Transverse colon (tissue), 4 donors: Measurements from ENCODE around the gene SCLY. TPM values are rescaled to one million over a fixed set of nuclear protein-coding genes. Genes with fewer than 3 reads are reported as not detected.

ENCODE experiments used
- DNase-seq: peaks from one replicate; pipeline ENCODE4 v3.0.0-alpha.2; 2019
- H3K27ac ChIP-seq, 4 donors: fragments of 200-600 bp; sonication (generic); 2 replicates each; pipeline ENCODE4 v1.5.1; 2016 to 2018; ENCODE audit warnings: inconsistent platforms in 4 of 4
- H3K27me3 ChIP-seq: fragments of 200-600 bp; sonication (generic); 2 replicates; pipeline ENCODE4 v1.5.1; 2017; ENCODE audit warnings: inconsistent platforms
- H3K36me3 ChIP-seq, 4 donors: fragments of 200-600 bp; sonication (generic); 2 replicates each; pipeline ENCODE4 v1.5.1; 2017 to 2019; ENCODE audit warnings: inconsistent platforms in 4 of 4
- H3K4me1 ChIP-seq, 4 donors: fragments of 200-600 bp; sonication (generic); 2 replicates each; pipeline ENCODE4 v1.5.1; 2017 to 2020; ENCODE audit warnings: inconsistent platforms in 4 of 4
- H3K4me3 ChIP-seq, 4 donors: fragments of 200-600 bp; sonication (generic); 1 replicate in 1 of 4; 2 replicates in 3 of 4; pipeline versions ENCODE4 v1.5.1 to v1.6.1; 2017 to 2019; ENCODE audit warnings: inconsistent platforms in 4 of 4
- H3K9me3 ChIP-seq, 2 donors: fragments of 200-600 bp; sonication (generic); 2 replicates each; pipeline ENCODE4 v1.5.1; 2017 to 2019; ENCODE audit warnings: inconsistent platforms in 2 of 2
- CTCF ChIP-seq, 5 experiments: fragments of 200-600 bp in 3 of 5; fragments of 450-650 bp in 2 of 5; sonication (generic) in 3 of 5; IDR thresholded peaks; 1 replicate in 2 of 5; 2 replicates in 3 of 5; pipeline ENCODE4 v1.5.1; 2016 to 2017; ENCODE audit warnings: antibody characterized with exemption in 5 of 5, inconsistent platforms in 3 of 5, mild to moderate bottlenecking in 2 of 5, moderate library complexity in 1 of 5
- EP300 ChIP-seq: sonication (generic); formaldehyde crosslinking; IDR thresholded peaks from one replicate; pipeline ENCODE4 v1.6.1; 2017; ENCODE audit warnings: antibody characterized with exemption, low read depth
- POLR2A ChIP-seq: fragments of 450-650 bp; IDR thresholded peaks from one replicate; pipeline ENCODE4 v1.6.1; 2016; ENCODE audit warnings: antibody characterized with exemption, mild to moderate bottlenecking, moderate library complexity
- POLR2AphosphoS5 ChIP-seq, 3 donors: sonication (generic); formaldehyde crosslinking; IDR thresholded peaks; one replicate each; pipeline ENCODE4 v1.6.1; 2016; ENCODE audit warnings: antibody characterized with exemption in 3 of 3
- WGBS, 2 donors: methylation state at CpG; one replicate each; pipeline ENCODE4 v1.1.5; 2018; ENCODE audit warnings: low coverage in 1 of 2; 5-methylcytosine and 5-hydroxymethylcytosine counted together
- in situ Hi-C, 4 donors: fragments of 200-750 bp; cut with MboI; loops; one replicate each; pipeline versions ENCODE4 v1.15.0 to v1.15.1; 2017; ENCODE audit warnings: low sequenced_read_pairs in 3 of 4, low pct_ligation_motif_present in 1 of 4, low pct_unique_long_range_greater_than_20kb in 1 of 4
- intact Hi-C: fragments of 100-400 bp; cut with DNase I; formaldehyde crosslinking; loops from one replicate; pipeline ENCODE4 v1.15.1; 2023; ENCODE audit warnings: low total_unique reads
- total RNA-seq, 4 donors: library from RNA; depleted of rRNA; stranded (reverse); fragments of >200 nt; gene quantifications; one replicate each; pipeline ENCODE4 v1.1.0, GENCODE V29; 2016

Gene SCLY
- total RNA-seq, 4 donors from 2014 or later: 9.4 to 24.3 (median 11.1) TPM

DNA sequence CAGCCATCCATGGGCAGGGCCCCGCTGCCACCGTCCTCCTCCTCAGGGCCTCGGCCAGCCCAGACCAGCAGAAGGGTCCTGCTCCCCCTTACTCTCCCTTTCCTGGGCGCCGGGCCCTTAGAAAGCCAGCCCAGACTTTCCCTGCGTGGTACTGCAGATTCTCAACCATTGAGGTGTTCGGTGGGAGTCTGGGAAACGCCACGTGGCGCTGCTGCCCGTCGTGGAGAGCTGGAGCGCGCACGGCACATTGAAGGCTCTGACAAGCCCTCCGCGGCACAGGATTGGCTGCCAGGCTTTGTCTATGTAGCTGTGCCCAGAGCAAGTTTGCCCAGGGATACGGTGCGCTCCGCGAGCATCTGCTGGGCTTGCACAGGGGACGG lies 67.2 kb downstream of the SCLY start:
- TF ChIP-seq EP300: no peak
- no peaks in the 10 kb centered on the region for H3K27me3 ChIP-seq
- DNase-seq: no peak
- no peaks in the 10 kb centered on the region for H3K9me3 ChIP-seq
- no peaks in the 10 kb centered on the region for H3K36me3 ChIP-seq
- in situ Hi-C loops (no loop called here), intact Hi-C loops (no loop called here)
- no peak overlapping the region for H3K4me3 ChIP-seq
- peaks cover 0 to 7% (median 0%) of the 10 kb centered on the region in 4 donors for H3K4me1 ChIP-seq
- H3K27ac ChIP-seq: no peak overlapping the region
- WGBS, 2 donors: 97% methylated on average over 22 of the region's 22 CpGs; no CpG with 5 or more reads in 1 of the 2 donors

GRCh38 chr2:238128534-238129001 lies 67.8 kb downstream of the SCLY start:
- in situ Hi-C loops: no loop called here
- TF ChIP-seq CTCF (IDR thresholded peaks at IDR 0.05): no peak
- no peak for TF ChIP-seq POLR2A
- no peak for TF ChIP-seq POLR2AphosphoS5 (IDR thresholded peaks at IDR 0.05)
- no peak for TF ChIP-seq EP300
- intact Hi-C loops: no loop called here

DNA sequence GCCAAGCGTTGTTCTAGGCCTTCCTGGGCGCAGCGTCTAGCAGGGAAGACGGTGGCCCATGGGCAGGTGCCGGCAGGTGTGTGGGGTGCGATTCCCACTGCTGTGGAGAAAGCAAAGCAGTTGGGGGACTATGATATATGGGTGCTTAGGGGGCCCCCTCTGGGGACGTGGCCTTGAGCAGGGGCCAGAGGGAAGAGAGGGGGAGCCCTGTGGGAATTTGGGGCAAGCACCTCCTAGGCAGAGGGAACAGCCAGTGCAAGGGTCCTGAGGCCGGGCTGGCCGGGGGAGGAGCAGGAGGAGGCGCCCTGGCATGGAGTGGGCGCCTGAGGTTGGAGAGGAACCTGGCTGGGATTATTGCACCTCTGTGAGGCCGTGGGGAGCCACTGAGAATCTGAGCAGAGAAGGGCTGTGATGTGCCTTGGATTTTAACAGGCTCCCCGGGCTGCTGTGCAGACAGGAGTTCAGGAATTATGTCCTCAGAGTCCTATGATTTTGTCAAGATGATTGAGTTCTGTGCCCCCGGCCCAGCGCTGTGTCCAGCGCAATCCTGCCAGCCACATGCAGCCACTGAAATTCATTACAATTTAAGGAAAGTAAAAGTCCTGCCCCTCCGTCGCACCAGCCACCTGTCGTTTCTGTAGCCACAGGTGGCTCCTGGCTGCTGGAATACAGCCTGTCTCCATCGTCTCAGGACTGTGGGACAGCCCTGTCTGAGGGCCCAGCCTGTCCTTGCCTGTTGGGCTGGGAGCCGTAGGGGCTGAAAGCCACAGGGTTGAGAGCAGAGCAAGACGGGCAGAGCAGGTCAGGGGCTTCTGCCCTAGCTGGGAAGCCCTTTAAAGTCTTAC lies 68.6 kb downstream of the SCLY start:
- TF ChIP-seq CTCF (IDR thresholded peaks at IDR 0.05): no peak
- no peak for TF ChIP-seq POLR2A
- TF ChIP-seq EP300: no peak
- TF ChIP-seq POLR2AphosphoS5 (IDR thresholded peaks at IDR 0.05): no peak
- H3K4me3 ChIP-seq: no peak overlapping the region
- in situ Hi-C loops: no loop called here
- 76 to 82% methylated on average over 6 to 22 of the region's 22 CpGs for WGBS, 2 donors
- no peaks in the 10 kb centered on the region for H3K27me3 ChIP-seq
- H3K9me3 ChIP-seq: no peaks in the 10 kb centered on the region
- no peak overlapping the region for H3K27ac ChIP-seq
- no peak for DNase-seq
- H3K36me3 ChIP-seq: no peaks in the 10 kb centered on the region
- intact Hi-C loops: no loop called here
- H3K4me1 ChIP-seq: peaks cover 0 to 7% (median 0%) of the 10 kb centered on the region in 4 donors

More at GRCh38 chr2:238128534-238129001, 67.8 kb downstream of the SCLY start:
- H3K27me3 ChIP-seq: no peaks in the 10 kb centered on the region
- H3K36me3 ChIP-seq: no peaks in the 10 kb centered on the region
- no peaks in the 10 kb centered on the region for H3K9me3 ChIP-seq
- H3K4me3 ChIP-seq: no peak overlapping the region
- no peak overlapping the region for H3K27ac ChIP-seq
- peaks cover 0 to 7% (median 0%) of the 10 kb centered on the region in 4 donors for H3K4me1 ChIP-seq
- WGBS, 2 donors: 87% methylated on average over 25 of the region's 30 CpGs; no CpG with 5 or more reads in 1 of the 2 donors
- DNase-seq: no peak

DNA sequence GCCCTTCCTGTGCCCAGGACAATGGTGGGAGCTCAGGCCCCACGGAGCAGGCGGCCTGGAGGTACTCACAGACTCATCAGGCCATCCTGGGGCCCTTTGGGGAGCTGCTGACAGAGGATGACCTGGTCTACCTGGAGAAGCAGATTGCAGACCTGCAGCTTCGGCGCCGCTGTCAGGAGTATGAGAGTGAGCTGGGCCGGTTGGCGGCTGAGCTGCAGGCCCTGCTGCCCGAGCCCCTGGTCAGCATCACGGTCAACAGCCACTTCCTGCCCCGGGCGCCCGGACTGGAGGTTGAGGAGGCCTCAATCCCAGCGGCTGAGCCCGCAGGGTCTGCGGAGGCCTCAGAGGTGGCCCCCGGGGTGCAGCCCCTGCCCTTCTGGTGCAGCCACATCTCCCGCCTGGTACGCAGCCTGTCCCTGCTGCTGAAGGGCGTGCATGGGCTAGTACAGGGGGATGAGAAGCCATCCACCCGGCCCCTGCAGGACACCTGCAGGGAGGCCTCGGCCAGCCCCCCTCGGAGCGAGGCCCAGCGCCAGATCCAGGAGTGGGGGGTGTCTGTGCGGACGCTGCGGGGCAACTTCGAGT lies 69.4 kb downstream of the SCLY start:
- intact Hi-C loops (no loop called here), in situ Hi-C loops (no loop called here)
- Histone ChIP-seq H3K4me1 (peaks cover 0 to 7% (median 0%) of the 10 kb centered on the region in 4 donors), H3K4me3 (no peak overlapping the region), H3K27ac (no peak overlapping the region), H3K27me3 (no peaks in the 10 kb centered on the region), H3K36me3 (no peaks in the 10 kb centered on the region), H3K9me3 (no peaks in the 10 kb centered on the region)
- TF ChIP-seq CTCF (IDR thresholded peaks at IDR 0.05) (no peak), EP300 (no peak), POLR2A (no peak), POLR2AphosphoS5 (IDR thresholded peaks at IDR 0.05) (no peak)
- 87% methylated on average over 12 of the region's 28 CpGs; no CpG with 5 or more reads in 1 of the 2 donors for WGBS, 2 donors
- DNase-seq: no peak
